Measurements from ENCODE around the gene PTGER1.

Gene PTGER1

DNA sequence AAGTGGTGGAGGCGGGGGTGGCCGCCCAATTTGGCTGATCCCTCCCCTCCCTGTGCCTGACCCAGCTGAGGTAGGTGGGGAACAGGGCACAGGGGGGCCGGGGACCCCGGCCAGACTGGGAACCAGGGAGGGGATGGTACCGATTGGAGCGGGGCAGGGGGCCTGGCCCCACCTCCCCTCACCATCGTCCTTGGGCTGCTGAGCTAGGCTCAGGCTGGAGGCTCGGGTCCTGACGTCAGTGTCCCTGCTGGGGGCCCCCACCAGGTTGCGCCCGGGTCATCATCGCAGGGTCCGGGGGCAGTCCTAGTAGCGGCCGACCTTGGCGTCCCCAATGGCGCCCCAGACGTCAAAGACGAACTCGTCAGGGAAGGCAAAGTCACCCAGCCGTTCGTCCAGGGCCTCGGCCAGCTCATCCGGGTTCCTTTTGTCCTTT is 3.0 kb upstream of the PTGER1 start:
- no peak for TF ChIP-seq CTCF (IDR thresholded peaks at IDR 0.05)
- H3K27me3 ChIP-seq = peaks cover 0 to 27% of the 10 kb centered on the region in 2 donors
- peaks cover 7 to 34% (median 21%) of the 10 kb centered on the region in 4 donors for H3K4me1 ChIP-seq
- H3K9me3 ChIP-seq = no peaks in the 10 kb centered on the region
- peaks cover 25 to 56% (median 48%) of the 10 kb centered on the region in 3 donors for H3K36me3 ChIP-seq
- H3K27ac ChIP-seq = no peak overlapping the region
- no peak overlapping the region for H3K4me3 ChIP-seq
- DNase-seq = no peak
- intact Hi-C loops (cut with DNase I; ENCODE audit: low total_unique reads) = loop anchor here (10.0 kb wide), 1 partner anchor 333 kb away; no protein-coding TSS in a partner anchor

- Histone ChIP-seq H3K4me3 (no peak overlapping the region), H3K36me3 (peaks cover 25 to 51% (median 44%) of the 10 kb centered on the region in 3 donors), H3K9me3 (no peaks in the 10 kb centered on the region), H3K27ac (no peak overlapping the region), H3K4me1 (peaks cover 7 to 40% (median 26%) of the 10 kb centered on the region in 4 donors), H3K27me3 (peaks cover 0 to 33% of the 10 kb centered on the region in 2 donors)
- no peak for DNase-seq
- intact Hi-C loops (cut with DNase I; ENCODE audit: low total_unique reads) = loop anchor here (10.0 kb wide), 1 partner anchor 333 kb away; no protein-coding TSS in a partner anchor
- TF ChIP-seq CTCF (IDR thresholded peaks at IDR 0.05) = no peak
Observed at GRCh38 chr19:14477418-14478112, 2.4 kb upstream of the PTGER1 start.

GRCh38 chr19:14476673-14477401 is 1.7 kb upstream of the PTGER1 start:
- Histone ChIP-seq H3K4me3 (no peak overlapping the region), H3K27me3 (peaks cover 0 to 36% of the 10 kb centered on the region in 2 donors), H3K4me1 (peaks cover 14 to 47% (median 33%) of the 10 kb centered on the region in 4 donors), H3K27ac (no peak overlapping the region), H3K9me3 (no peaks in the 10 kb centered on the region), H3K36me3 (peaks cover 25 to 44% (median 37%) of the 10 kb centered on the region in 3 donors)
- no peak for TF ChIP-seq CTCF (IDR thresholded peaks at IDR 0.05)
- intact Hi-C loops (cut with DNase I; ENCODE audit: low total_unique reads) = loop anchor here (10.0 kb wide), 1 partner anchor 332 kb away; no protein-coding TSS in a partner anchor
- peak in 1 of 2 donors; percentile 73 for DNase-seq

GRCh38 chr19:14476327-14476672 is 1.1 kb upstream of the PTGER1 start:
- intact Hi-C loops (cut with DNase I; ENCODE audit: low total_unique reads) = loop anchor here (10.0 kb wide), 1 partner anchor 331 kb away; no protein-coding TSS in a partner anchor
- Histone ChIP-seq H3K4me1 (peaks cover 15 to 50% (median 34%) of the 10 kb centered on the region in 4 donors), H3K36me3 (peaks cover 25 to 43% (median 39%) of the 10 kb centered on the region in 3 donors)

More at GRCh38 chr19:14476327-14476672, 1.1 kb upstream of the PTGER1 start:
- Histone ChIP-seq H3K27ac (no peak overlapping the region), H3K4me3 (no peak overlapping the region), H3K27me3 (peaks cover 0 to 36% of the 10 kb centered on the region in 2 donors), H3K9me3 (no peaks in the 10 kb centered on the region)
- no peak for DNase-seq
- TF ChIP-seq CTCF (IDR thresholded peaks at IDR 0.05) = no peak

Measured in tibial artery (tissue), 4 donors.